ENCODE results near the gene TNF.
"Not testable (repeated sequence)": the region's sequence is repeated elsewhere in the genome, so short reads cannot be mapped to it uniquely, and the experiment has no call there.

Gene TNF

GRCh38 chr6:31538805-31539400 is 36.5 kb upstream of the TNF start:
- ATAC-seq = no peak
- H3K4me1 Mint-ChIP-seq = peaks cover 58% of the 10 kb centered on the region

GRCh38 chr6:31540640-31541039 is 34.7 kb upstream of the TNF start:
- H3K36me3 Mint-ChIP-seq = peaks cover 69% of the 10 kb centered on the region
- H3K4me1 Mint-ChIP-seq = peaks cover 55% of the 10 kb centered on the region
- DNase-seq (ENCODE audit: low spot score in 2 of 2) (no peak), ATAC-seq (no peak)
- no peaks in the 10 kb centered on the region for H3K9me3 Mint-ChIP-seq
- H3K27ac Mint-ChIP-seq = peak overlapping the region; percentile 96
- H3K4me3 Mint-ChIP-seq = peak overlapping the region; percentile 98

More at GRCh38 chr6:31538805-31539400, 36.5 kb upstream of the TNF start:
- H3K36me3 Mint-ChIP-seq = peaks cover 86% of the 10 kb centered on the region
- no peaks in the 10 kb centered on the region for H3K9me3 Mint-ChIP-seq
- no peak for DNase-seq (ENCODE audit: low spot score in 2 of 2)
- peak overlapping the region; percentile 96 for H3K27ac Mint-ChIP-seq
- H3K4me3 Mint-ChIP-seq = peak overlapping the region; percentile 98

DNA sequence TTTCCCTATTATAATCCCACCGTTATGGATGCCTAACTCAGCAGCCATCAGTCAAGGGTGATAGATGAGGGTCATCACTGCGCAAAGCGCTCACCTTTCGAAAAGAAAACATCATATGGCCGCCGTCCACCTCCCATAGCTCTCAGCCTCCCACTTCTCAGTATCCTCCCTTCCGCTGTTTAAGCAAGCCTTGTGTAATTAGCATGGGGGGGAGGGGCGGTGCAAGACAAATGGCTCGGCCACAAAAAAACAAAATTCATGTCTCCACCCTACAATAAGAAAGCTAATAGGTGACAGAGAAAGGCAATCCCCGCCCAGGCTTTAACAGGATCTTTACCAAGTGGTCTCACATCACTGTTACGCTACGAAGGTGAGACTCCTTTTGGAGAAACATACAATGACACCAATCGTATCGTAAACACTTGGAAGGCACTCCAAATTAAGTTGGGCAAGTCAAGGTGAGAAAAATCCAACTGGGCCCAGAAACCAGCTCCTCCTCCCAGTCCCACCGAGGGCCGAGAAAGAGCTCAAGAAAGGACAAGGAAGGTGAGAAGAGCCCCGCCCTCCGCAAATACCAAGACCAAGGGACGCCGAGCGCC is 34.2 kb upstream of the TNF start:
- DNase-seq (ENCODE audit: low spot score in 2 of 2) (peak in 1 of 2 donors; percentile 77), ATAC-seq (peak; percentile 32)
- Mint-ChIP-seq H3K9me3 (no peaks in the 10 kb centered on the region), H3K4me3 (peak overlapping the region; percentile 98), H3K36me3 (peaks cover 63% of the 10 kb centered on the region), H3K27ac (peak overlapping the region; percentile 96), H3K4me1 (peaks cover 53% of the 10 kb centered on the region)

DNA sequence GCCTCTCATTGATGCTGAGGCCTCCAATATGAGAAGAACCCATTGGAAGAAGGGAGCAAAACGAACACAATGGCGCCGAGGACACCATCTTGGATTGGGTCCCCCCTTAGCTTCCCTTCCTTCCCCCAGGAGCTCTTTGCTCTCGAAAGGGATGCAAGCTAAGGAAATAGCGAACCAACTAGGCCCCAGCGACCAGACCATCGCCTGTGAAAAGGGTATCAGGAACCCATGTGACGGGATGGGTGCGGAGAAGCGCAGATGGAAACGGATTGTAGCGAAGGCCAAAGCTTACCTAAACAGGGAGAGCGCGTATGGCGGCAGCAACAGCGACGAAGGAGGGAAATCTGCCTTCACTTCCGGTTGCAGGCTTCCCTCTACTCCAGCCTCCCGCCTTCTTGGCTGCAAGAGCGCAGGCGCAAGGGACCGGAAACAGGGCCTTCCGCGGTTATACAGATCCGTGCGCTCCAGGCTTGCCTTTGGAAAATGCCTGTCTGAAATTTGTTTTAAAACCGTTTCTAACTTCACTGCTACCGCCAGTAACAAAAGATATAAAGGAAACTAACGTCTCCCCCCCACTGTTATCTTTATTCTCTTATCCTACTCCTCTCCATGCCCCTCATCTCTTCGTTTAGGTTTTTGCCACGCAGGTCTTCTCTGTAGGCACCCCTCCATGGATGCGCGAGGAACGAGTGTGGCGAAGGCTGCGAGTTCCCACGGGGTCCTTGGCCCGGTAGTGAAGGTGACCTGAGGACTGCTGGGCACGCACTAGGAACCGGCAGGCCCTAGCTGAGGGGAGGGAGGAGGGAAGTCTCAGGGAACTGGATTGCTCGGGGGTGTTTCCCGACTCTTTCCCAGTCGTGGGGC is 33.5 kb upstream of the TNF start, which contains the start of gene DDX39B:
Gene DDX39B, minus strand, starts transcription at position 346 of the 864 bp plus-strand sequence. CDS start 1,471 bp downstream, outside the sequence.
- peak; percentile 80 to 95 for DNase-seq (ENCODE audit: low spot score in 2 of 2)
- H3K9me3 Mint-ChIP-seq = no peaks in the 10 kb centered on the region
- ATAC-seq = peak; percentile 86
- peak within 1 kb of the TSS; percentile 96 for H3K27ac Mint-ChIP-seq
- H3K4me3 Mint-ChIP-seq = peak within 1 kb of the TSS; percentile 98
- H3K36me3 Mint-ChIP-seq = peaks cover 56% of the 10 kb centered on the region
- peaks cover 56% of the 10 kb centered on the region for H3K4me1 Mint-ChIP-seq

GRCh38 chr6:31543639-31544038 is 31.7 kb upstream of the TNF start:
- H3K4me1 Mint-ChIP-seq = peaks cover 51% of the 10 kb centered on the region
- ATAC-seq (no peak), DNase-seq (ENCODE audit: low spot score in 2 of 2) (no peak)
- H3K4me3 Mint-ChIP-seq = peak overlapping the region; percentile 98
- peaks cover 39% of the 10 kb centered on the region for H3K36me3 Mint-ChIP-seq
- H3K9me3 Mint-ChIP-seq = no peaks in the 10 kb centered on the region
- H3K27ac Mint-ChIP-seq = peak overlapping the region; percentile 96

- H3K4me3 Mint-ChIP-seq = no peak overlapping the region
- H3K4me1 Mint-ChIP-seq = peaks cover 40% of the 10 kb centered on the region
These were observed 30.7 kb upstream of the TNF start for GRCh38 chr6:31544676-31545075.

DNA sequence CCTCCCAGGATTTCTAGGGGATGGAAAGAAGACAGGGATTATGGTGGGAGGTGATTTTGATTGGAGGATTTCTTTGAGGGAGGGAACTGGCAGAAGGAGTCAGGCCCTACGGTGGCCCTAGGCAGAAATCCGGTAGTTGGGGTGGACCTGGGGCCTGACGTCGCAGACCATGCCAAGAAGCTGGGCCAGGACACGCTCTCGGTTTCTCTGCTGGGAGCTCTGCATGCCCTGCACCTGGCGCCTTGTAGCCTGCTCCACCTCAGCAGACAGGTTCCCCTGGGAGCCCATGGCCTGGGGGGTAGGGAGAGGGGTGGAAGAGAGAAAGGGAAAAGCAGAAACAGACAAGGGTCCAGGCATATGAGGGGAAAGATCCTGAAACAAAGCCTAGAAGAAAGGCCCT is 30.1 kb upstream of the TNF start:
- DNase-seq (ENCODE audit: low spot score in 2 of 2) (no peak), ATAC-seq (no peak)
- no peak overlapping the region for H3K27ac Mint-ChIP-seq
- no peak overlapping the region for H3K4me3 Mint-ChIP-seq
- no peaks in the 10 kb centered on the region for H3K9me3 Mint-ChIP-seq
- H3K36me3 Mint-ChIP-seq = peaks cover 34% of the 10 kb centered on the region
- H3K4me1 Mint-ChIP-seq = peaks cover 34% of the 10 kb centered on the region

More at GRCh38 chr6:31544676-31545075, 30.7 kb upstream of the TNF start:
- H3K27ac Mint-ChIP-seq = no peak overlapping the region
- ATAC-seq (no peak), DNase-seq (ENCODE audit: low spot score in 2 of 2) (no peak)
- no peaks in the 10 kb centered on the region for H3K9me3 Mint-ChIP-seq
- H3K36me3 Mint-ChIP-seq = peaks cover 34% of the 10 kb centered on the region

DNA sequence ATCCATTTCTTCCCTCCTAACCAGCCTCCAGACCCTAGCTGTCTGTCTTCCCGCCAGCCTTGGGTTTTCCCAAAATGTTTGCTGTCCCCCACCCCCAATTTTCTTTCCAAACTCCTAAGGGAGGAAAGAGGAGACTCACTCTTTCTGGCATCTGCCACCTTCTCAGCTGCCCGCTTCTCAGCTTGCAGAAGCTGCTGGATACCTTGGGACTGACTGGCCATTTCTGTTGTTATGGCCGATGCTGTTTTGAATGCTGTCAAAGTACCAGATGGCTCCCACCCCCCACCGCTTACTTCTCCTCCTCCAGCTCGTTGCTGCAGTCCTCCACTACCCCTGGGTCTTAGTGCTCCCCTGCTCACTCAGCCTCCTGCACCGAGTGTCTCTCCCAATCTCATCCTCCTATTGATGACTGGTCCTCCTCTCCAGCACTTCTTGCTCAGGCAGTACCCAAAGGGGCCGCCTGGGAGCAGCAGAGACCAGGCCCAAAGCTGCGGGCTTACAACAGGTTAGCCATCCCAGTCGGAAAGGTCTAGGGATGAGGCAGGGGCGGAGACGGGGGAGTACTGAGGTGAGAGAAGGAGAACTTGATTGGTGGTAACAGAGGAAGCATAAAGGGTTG is 28.9 kb upstream of the TNF start, which contains the start of gene ATP6V1G2:
Gene ATP6V1G2, minus strand, starts transcription at position 270 of the 619 bp plus-strand sequence. Its CDS starts 49 bp downstream, at position 221.
- peak; percentile 77 to 95 for DNase-seq (ENCODE audit: low spot score in 2 of 2)
- Mint-ChIP-seq H3K4me1 (peaks cover 33% of the 10 kb centered on the region), H3K9me3 (no peaks in the 10 kb centered on the region)

DNA sequence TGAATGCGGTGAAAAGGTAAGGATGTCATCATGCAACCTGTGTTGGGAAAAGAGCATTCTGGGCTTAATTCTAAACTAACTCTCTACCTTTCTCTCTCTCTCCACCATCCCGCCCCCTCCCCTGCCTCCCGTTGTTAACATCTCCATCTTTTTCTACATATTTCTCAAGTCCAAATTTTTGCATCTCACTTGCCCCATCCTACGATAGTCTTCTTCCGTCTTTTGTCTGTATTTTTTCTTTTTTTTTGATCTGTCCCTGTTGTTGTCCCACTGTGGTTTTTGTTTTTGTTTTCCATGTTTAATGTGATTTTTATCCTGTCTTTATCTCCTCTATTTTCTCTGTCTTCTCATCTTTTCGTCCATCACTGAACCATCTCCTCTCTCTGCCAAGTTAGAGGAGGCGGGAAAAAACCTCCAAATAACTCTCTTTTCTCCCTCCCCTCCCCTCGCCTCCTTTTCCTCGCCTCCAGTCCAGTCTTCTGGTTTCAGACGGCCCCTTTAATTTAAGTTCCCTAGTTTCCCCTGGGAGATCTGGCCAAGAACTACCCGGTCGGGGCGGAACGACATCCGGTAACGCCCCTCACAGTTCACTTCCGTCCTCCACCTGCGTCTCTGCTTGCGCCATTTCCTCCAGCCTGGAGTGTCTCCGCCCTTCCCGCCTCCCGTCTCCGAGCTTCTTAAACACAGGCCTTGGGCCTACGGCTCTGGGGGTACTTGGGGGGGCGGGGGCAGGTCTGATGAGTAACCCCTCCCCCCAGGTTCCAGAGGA is 28.2 kb upstream of the TNF start, which contains the start of gene NFKBIL1:
Gene NFKBIL1, plus strand, starts transcription at position 651 of the 769 bp plus-strand sequence. Its CDS starts 87 bp downstream, at position 738.
- H3K27ac Mint-ChIP-seq = peak within 1 kb of the TSS; percentile 85
- H3K4me3 Mint-ChIP-seq = peak within 1 kb of the TSS; percentile 79
- DNase-seq (ENCODE audit: low spot score in 2 of 2) (peak; percentile 64 to 93), ATAC-seq (peak; percentile 88)
- H3K36me3 Mint-ChIP-seq = peaks cover 30% of the 10 kb centered on the region
- H3K9me3 Mint-ChIP-seq = no peaks in the 10 kb centered on the region
- peaks cover 34% of the 10 kb centered on the region for H3K4me1 Mint-ChIP-seq

More for the DNA sequence above, 28.9 kb upstream of the TNF start, which contains the start of gene ATP6V1G2:
- ATAC-seq = peak; percentile 73
- H3K4me3 Mint-ChIP-seq = peak within 1 kb of the TSS; percentile 79
- peaks cover 34% of the 10 kb centered on the region for H3K36me3 Mint-ChIP-seq
- peak within 1 kb of the TSS; percentile 85 for H3K27ac Mint-ChIP-seq

GRCh38 chr6:31547727-31548543 is 27.4 kb upstream of the TNF start:
- peaks cover 26% of the 10 kb centered on the region for H3K36me3 Mint-ChIP-seq
- no peaks in the 10 kb centered on the region for H3K9me3 Mint-ChIP-seq
- ATAC-seq = no peak
- peaks cover 32% of the 10 kb centered on the region for H3K4me1 Mint-ChIP-seq
- H3K27ac Mint-ChIP-seq = peak overlapping the region; percentile 85
- no peak for DNase-seq (ENCODE audit: low spot score in 2 of 2)
- peak overlapping the region; percentile 79 for H3K4me3 Mint-ChIP-seq

- DNase-seq (ENCODE audit: low spot score in 2 of 2) (no peak), ATAC-seq (no peak)
- Mint-ChIP-seq H3K27ac (peak overlapping the region; percentile 85), H3K4me1 (peaks cover 32% of the 10 kb centered on the region), H3K4me3 (peak overlapping the region; percentile 79), H3K9me3 (no peaks in the 10 kb centered on the region), H3K36me3 (peaks cover 26% of the 10 kb centered on the region)
These were observed 26.9 kb upstream of the TNF start for GRCh38 chr6:31548544-31548873.

DNA sequence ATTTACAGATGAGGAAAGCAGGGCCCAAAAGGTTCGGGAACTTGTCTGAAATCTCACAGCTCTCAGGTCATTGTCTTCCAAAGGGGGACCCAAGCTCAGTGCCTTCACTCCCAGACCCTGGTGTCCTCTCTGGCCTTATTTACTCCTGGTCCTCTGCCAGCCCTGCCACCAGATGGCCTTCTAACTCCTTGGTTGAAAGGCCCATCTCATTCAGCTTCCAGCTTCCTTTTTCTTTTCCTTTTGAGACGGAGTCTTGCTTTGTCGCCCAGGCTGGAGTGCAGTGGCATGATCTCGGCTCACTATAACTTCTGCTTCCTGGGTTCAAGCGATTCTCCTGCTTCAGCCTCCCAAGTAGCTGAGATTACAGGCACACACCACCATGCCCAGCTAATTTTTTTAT is 24.0 kb upstream of the TNF start:
- not testable (repeated sequence) for H3K9me3 Mint-ChIP-seq; DNase-seq (ENCODE audit: low spot score in 2 of 2)
- Mint-ChIP-seq H3K4me3 (peak overlapping the region; percentile 30), H3K36me3 (peaks cover 37% of the 10 kb centered on the region), H3K27ac (peak overlapping the region; percentile 17), H3K4me1 (peaks cover 29% of the 10 kb centered on the region)
- ATAC-seq = peak; percentile 48

GRCh38 chr6:31556307-31556706 is 19.1 kb upstream of the TNF start:
- H3K9me3 Mint-ChIP-seq = no peaks in the 10 kb centered on the region
- peaks cover 56% of the 10 kb centered on the region for H3K36me3 Mint-ChIP-seq
- no peak for DNase-seq (ENCODE audit: low spot score in 2 of 2)
- peaks cover 53% of the 10 kb centered on the region for H3K4me1 Mint-ChIP-seq
- H3K27ac Mint-ChIP-seq = peak overlapping the region; percentile 81
- no peak for ATAC-seq
- H3K4me3 Mint-ChIP-seq = peak overlapping the region; percentile 32
